Left forelimb (tissue), 1 donor: ENCODE measurements around the gene ORAI3.
A peak's percentile ranks its signal among the peaks of the same experiment; 100 is the strongest.

ENCODE experiments used
- DNase-seq: peaks from one replicate; pipeline ENCODE4 v3.0.0-alpha.2; 2018; ENCODE audit warnings: low spot score

ORAI3 gene

GRCh38 chr16:30947859-30948666 is 805 bp upstream of the ORAI3 start:
- DNase-seq, result peak; percentile 92

GRCh38 chr16:30949650-30950515 is 1.0 kb downstream of the ORAI3 start:
- DNase-seq, result no peak

GRCh38 chr16:30950516-30951065 is 1.7 kb downstream of the ORAI3 start:
- no peak for DNase-seq

GRCh38 chr16:30951193-30951592 is 2.3 kb downstream of the ORAI3 start:
- no peak for DNase-seq

GRCh38 chr16:30951750-30952149 is 2.9 kb downstream of the ORAI3 start:
- no peak for DNase-seq

GRCh38 chr16:30953111-30953510 is 4.2 kb downstream of the ORAI3 start:
- no peak for DNase-seq

GRCh38 chr16:30953511-30954124 is 4.8 kb downstream of the ORAI3 start:
- no peak for DNase-seq

- no peak for DNase-seq
Observed at GRCh38 chr16:30954993-30955392, 6.1 kb downstream of the ORAI3 start.

- DNase-seq, result peak; percentile 89
Observed at GRCh38 chr16:30956601-30957455, 8.0 kb downstream of the ORAI3 start.

- peak; percentile 97 for DNase-seq
Observed at GRCh38 chr16:30957456-30958174, 8.7 kb downstream of the ORAI3 start, which contains the start of gene SETD1A. Gene SETD1A (plus strand): TSS chr16:30957754. CDS start chr16:30958732, 978 bp downstream.

- peak; percentile 83 for DNase-seq
Observed at GRCh38 chr16:30958175-30959079, 9.6 kb downstream of the ORAI3 start.

GRCh38 chr16:30961384-30961783 is 12.5 kb downstream of the ORAI3 start:
- DNase-seq, result no peak

- DNase-seq, result no peak
Observed at GRCh38 chr16:30963925-30964511, 15.2 kb downstream of the ORAI3 start.

- no peak for DNase-seq
Observed at GRCh38 chr16:30964574-30965226, 15.8 kb downstream of the ORAI3 start.

GRCh38 chr16:30965436-30965835 is 16.6 kb downstream of the ORAI3 start:
- no peak for DNase-seq

GRCh38 chr16:30966033-30966619 is 17.3 kb downstream of the ORAI3 start:
- no peak for DNase-seq

GRCh38 chr16:30967795-30968194 is 18.9 kb downstream of the ORAI3 start:
- DNase-seq, result no peak

- no peak for DNase-seq
Observed at GRCh38 chr16:30969246-30969842, 20.5 kb downstream of the ORAI3 start.
